ENCODE data around the gene MPRIP.
A peak's percentile ranks its signal among the peaks of the same experiment; 100 is the strongest.

Gene MPRIP

DNA sequence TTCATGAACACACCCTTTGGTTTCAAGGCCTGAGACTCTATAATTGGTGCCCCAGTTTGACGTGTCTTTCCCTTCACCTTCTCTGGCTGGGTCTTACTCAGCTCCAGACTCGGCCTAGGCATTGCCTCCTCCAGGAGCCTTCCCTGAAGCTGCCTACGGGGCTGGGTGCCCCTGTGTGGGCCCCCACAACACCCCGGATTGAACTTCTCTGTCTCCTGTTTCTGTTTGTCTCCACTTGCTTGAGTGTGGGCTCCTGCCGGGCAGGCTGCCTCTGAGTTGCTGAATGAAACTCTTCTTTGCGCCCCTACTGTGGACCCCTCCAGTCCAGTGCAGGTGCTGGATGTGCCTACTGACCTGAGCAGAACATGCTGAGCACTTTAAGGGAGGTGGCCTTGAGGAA, 2.3 kb upstream of the MPRIP start:
- ChIA-PET POLR2A (no interaction called here), CTCF (no interaction called here)

DNA sequence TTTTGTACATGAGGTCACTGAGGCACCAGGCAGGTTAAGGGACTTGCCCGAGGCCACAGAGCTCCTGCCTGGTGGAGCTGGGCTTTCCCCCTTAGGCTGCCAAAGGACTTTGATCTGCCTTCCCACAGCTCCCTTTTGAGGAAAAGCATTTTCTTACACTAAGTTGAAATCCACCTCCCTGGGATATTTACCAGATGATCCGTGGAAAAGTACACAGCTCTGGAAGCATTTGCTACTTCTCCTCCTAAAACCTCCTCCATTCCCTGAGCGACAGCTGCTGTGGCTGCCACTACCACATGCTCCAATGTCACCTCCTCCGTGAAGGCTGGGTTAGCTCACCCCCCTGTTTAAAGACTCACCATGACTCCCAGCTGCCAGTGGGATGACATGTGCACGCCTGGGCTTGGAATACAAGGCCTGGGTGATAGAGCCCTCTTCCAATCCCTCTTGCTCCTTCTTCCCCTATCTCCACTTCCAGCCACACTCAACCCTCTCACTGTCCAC, 1.2 kb upstream of the MPRIP start:
- CTCF ChIA-PET, result interaction anchor here (1.3 kb wide), 2 partner anchors 44 to 51 kb away, joined by 3 read pairs; no protein-coding TSS in a partner anchor
- H3K4me3 ChIP-seq (ENCODE audit: low read depth, low read length), result no peak overlapping the region
- TF ChIP-seq, protein P1, sequence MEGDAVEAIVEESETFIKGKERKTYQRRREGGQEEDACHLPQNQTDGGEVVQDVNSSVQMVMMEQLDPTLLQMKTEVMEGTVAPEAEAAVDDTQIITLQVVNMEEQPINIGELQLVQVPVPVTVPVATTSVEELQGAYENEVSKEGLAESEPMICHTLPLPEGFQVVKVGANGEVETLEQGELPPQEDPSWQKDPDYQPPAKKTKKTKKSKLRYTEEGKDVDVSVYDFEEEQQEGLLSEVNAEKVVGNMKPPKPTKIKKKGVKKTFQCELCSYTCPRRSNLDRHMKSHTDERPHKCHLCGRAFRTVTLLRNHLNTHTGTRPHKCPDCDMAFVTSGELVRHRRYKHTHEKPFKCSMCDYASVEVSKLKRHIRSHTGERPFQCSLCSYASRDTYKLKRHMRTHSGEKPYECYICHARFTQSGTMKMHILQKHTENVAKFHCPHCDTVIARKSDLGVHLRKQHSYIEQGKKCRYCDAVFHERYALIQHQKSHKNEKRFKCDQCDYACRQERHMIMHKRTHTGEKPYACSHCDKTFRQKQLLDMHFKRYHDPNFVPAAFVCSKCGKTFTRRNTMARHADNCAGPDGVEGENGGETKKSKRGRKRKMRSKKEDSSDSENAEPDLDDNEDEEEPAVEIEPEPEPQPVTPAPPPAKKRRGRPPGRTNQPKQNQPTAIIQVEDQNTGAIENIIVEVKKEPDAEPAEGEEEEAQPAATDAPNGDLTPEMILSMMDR (IDR thresholded peaks at IDR 0.05; ENCODE audit: insufficient read depth, low read length, missing control alignments), result no peak
- POLR2A ChIA-PET, result interaction anchor here (1.3 to 1.4 kb wide), 2 partner anchors 8 to 13 kb away, joined by 3 read pairs; no protein-coding TSS in a partner anchor
- no peak for DNase-seq (ENCODE audit: low read depth, low spot score)

More for the DNA sequence above, 2.3 kb upstream of the MPRIP start:
- DNase-seq (ENCODE audit: low read depth, low spot score), result no peak
- H3K4me3 ChIP-seq (ENCODE audit: low read depth, low read length), result no peak overlapping the region
- TF ChIP-seq, protein P1 (IDR thresholded peaks at IDR 0.05; ENCODE audit: insufficient read depth, low read length, missing control alignments), result no peak

DNA sequence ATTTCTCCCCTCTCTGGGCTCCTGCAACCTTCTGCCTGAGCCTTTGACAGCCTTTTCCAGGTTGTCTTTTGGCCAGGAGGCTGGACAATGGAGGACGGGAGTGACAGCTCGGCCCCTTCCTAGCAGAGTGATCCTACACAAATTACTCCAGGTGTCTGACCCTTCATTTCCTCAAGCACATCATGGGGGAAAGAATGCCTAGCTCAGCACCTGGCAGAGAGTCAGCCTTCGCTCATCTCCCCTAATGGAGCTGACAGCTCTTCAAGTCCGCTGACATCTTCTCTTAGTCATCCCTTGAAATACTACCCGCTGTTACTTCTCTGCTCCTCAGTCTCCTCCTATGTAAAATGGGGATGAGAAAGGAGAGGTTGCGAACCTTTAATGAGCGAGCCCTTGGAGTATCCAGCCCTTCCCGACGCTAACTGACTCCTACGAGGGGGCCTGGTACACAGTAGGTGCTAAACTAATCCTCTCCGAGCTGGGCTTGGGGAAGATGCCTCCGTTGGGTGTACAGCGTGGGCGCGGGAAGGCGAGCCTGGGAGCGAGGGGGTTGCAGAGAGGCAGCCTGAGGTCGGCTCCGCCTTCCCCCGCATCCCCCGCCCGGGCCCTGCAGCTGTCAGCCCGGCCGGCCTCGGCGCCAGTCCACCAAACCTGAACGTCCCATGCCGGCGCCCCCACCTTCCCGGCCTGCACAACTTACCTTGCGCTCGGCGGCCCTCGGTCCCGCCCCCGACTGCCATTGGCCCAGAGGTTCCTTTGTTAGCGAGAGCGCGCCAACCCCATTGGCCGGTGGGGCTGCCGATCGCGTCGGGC, 480 bp upstream of the MPRIP start:
- peak; percentile 56 for DNase-seq (ENCODE audit: low read depth, low spot score)
- TF ChIP-seq, protein P1 (IDR thresholded peaks at IDR 0.05; ENCODE audit: insufficient read depth, low read length, missing control alignments), result no peak
- peak overlapping the region; percentile 59 for H3K4me3 ChIP-seq (ENCODE audit: low read depth, low read length)
- ChIA-PET CTCF (interaction anchor here (0.6 to 1.3 kb wide), 3 partner anchors 44 to 52 kb away, joined by 3 read pairs; no protein-coding TSS in a partner anchor), POLR2A (interaction anchor here (0.7 to 1.4 kb wide), 3 partner anchors 9 to 195 kb away, joined by 3 read pairs; partner anchors contain the start of gene FLCN)

DNA sequence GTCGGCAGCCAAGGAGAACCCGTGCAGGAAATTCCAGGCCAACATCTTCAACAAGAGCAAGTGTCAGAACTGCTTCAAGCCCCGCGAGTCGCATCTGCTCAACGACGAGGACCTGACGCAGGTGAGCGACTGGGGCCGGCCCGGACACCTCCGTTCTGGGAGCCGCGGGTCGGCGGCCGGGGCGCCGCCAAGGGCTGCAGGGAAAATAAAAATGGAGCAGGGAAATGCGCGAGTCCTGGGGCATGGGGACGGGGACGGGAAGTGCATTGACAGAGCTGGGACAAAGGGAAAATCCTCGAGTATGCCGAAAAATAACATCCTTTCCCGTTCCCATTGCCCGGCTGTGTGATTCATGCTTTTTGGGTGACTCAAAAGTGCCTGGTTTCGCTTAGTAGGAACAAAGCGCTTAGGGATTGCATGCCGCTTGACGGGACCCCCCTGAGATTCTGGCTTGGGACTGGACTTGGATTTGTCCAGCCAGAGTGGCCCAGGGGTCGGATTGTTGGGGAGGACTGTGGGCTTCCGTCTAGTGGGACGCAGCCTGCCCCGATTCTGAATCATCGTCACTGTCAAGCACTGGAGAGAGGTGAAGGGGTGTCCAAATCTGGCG, 699 bp downstream of the MPRIP start:
- peak overlapping the region; percentile 65 for H3K4me3 ChIP-seq (ENCODE audit: low read depth, low read length)
- POLR2A ChIA-PET, result interaction anchor here (0.6 to 1.1 kb wide), 2 partner anchors 54 to 166 kb away, joined by 3 to 4 read pairs; no protein-coding TSS in a partner anchor
- CTCF ChIA-PET, result interaction anchor here (0.7 kb wide), 1 partner anchor 8 kb away, joined by 3 read pairs; no protein-coding TSS in a partner anchor
- no peak for DNase-seq (ENCODE audit: low read depth, low spot score)
- TF ChIP-seq, protein P1 (IDR thresholded peaks at IDR 0.05; ENCODE audit: insufficient read depth, low read length, missing control alignments), result no peak

DNA sequence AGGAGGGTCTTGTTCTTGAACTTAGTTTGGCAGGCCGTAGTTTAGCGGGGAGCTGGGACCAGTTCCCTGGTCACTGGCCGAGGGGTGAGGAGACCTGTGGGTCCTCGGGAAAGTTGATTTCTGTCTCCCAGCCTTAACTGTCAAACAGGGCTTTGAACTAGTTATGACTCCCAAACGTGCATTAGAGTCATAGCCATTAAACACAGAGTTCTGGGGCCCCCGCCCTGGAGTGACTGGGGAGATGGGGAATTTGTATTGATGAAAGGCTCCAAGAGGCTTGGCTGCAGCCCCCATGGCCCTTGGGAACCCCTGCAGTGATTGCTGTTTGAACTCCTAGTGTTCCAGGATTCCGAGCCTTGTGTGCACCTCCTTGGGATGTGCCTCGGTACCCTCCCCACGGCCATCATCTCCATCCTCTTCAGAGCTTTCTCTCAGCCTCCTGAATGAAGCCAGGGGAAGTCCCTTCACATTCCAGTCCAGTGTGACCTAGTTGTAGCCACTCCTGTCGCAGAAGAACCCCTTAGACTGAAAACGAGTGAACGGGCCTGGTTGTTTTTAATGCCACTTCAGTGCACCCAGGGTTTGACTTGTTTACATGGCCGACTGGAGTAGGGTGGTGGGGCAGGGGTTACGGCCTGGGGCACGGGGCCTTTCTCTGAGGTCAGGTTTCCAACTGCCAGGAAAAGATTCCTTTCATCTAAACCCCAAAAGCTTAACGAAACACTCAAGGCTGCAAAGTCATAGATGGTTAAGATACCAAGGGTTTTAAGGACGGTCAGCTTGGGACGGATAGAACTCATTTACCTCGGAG, 1.4 kb downstream of the MPRIP start:
- CTCF ChIA-PET, result interaction anchor here (0.7 to 1.4 kb wide), 3 partner anchors 9 to 12 kb away, joined by 3 to 4 read pairs (median 3); no protein-coding TSS in a partner anchor
- peak overlapping the region; percentile 65 for H3K4me3 ChIP-seq (ENCODE audit: low read depth, low read length)
- TF ChIP-seq, protein P1 (IDR thresholded peaks at IDR 0.05; ENCODE audit: insufficient read depth, low read length, missing control alignments), result no peak
- DNase-seq (ENCODE audit: low read depth, low spot score), result no peak
- POLR2A ChIA-PET, result interaction anchor here (0.6 to 1.9 kb wide), 4 partner anchors 10 to 167 kb away, joined by 3 to 5 read pairs (median 4); no protein-coding TSS in a partner anchor

Data from AG04449 (cell line).